ENCODE data around the gene CNOT6. TPM values are rescaled to one million over a fixed set of nuclear protein-coding genes. Genes with fewer than 3 reads are reported as not detected.
"Not testable (repeated sequence)": the region's sequence is repeated elsewhere in the genome, so short reads cannot be mapped to it uniquely, and the experiment has no call there.

The CNOT6 gene
- total and polyA plus RNA-seq, 3 experiments from 2014 or later: 11.4 to 39.9 (median 36.0) TPM

DNA sequence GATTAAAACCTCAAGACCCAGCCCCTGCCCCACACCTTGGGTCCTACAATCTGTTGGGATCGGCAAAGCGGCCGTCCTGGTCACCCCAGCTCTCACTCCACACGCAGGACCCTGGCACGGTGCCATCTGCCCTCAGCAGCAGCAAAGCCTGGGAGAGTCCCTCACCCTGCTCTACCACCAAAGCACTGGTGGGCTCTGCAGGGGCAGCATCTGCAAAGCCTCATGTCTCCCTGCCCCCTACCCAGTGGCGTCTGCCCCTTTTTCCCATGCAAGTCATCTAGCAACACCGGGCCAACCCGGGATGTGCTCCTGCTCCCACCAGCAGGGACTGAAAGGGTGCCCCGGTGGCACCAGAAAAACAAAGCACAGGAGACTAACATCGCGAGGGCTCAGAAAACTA, 19.6 kb upstream of the CNOT6 start:
- ChIA-PET POLR2A (no interaction called here), CTCF (no interaction called here)
- H3K27me3 Mint-ChIP-seq: peaks cover 2 to 9% of the 10 kb centered on the region in 2 donors
- DNase-seq: no peak
- H3K27me3 ChIP-seq (ENCODE audit: insufficient read depth, low read length, poor library complexity, severe bottlenecking): no peaks in the 10 kb centered on the region
- no peak overlapping the region for H3K4me3 ChIP-seq (ENCODE audit: low read length)
- no peak overlapping the region for H3K27ac ChIP-seq (ENCODE audit: low read depth, low read length)
- H3K4me1 ChIP-seq (ENCODE audit: insufficient read depth, low read length): no peaks in the 10 kb centered on the region
- no peak overlapping the region for H3K27ac Mint-ChIP-seq
- no peak overlapping the region for H3K4me3 Mint-ChIP-seq
- H3K36me3 Mint-ChIP-seq: peaks cover 0 to 1% (median 0%) of the 10 kb centered on the region in 3 donors
- H3K9me3 Mint-ChIP-seq: no peaks in the 10 kb centered on the region
- H3K36me3 ChIP-seq (ENCODE audit: insufficient read depth, low read length): no peaks in the 10 kb centered on the region
- H3K4me1 Mint-ChIP-seq: peaks cover 0 to 6% (median 2%) of the 10 kb centered on the region in 3 donors
- H3K9me3 ChIP-seq (ENCODE audit: low read length): no peaks in the 10 kb centered on the region

DNA sequence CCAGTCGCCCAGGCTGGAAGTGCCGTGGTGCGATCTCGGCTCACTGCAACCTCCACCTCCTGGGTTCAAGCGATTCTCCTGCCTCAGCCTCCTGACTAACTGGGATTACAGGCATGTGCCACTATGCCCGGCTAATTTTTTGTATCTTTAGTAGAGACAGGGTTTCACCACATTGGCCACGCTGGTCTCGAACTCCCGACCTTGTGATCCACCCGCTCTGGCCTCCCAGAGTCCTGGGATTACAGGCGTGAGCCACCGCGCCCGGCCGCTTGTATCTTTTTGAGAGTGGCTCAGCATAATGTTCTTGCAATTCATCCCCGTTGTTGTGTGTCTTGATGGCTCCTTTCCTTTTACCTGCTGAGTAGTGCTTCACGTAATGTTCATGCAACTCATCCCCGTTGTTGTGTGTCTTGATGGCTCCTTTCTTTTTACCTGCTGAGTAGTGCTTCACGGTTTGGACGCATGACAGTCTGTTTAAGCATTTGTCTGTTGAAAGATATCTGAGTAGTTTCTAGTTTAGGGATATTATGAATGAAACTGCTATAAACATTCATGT, 18.1 kb upstream of the CNOT6 start:
- H3K36me3 Mint-ChIP-seq; H3K27ac ChIP-seq (ENCODE audit: low read depth, low read length); CTCF ChIA-PET; H3K27me3 Mint-ChIP-seq; POLR2A ChIA-PET; H3K27me3 ChIP-seq (ENCODE audit: insufficient read depth, low read length, poor library complexity, severe bottlenecking); H3K9me3 Mint-ChIP-seq; H3K27ac Mint-ChIP-seq; DNase-seq; H3K9me3 ChIP-seq (ENCODE audit: low read length); H3K4me3 Mint-ChIP-seq; H3K4me3 ChIP-seq (ENCODE audit: low read length); H3K4me1 Mint-ChIP-seq; H3K36me3 ChIP-seq (ENCODE audit: insufficient read depth, low read length); H3K4me1 ChIP-seq (ENCODE audit: insufficient read depth, low read length): not testable (repeated sequence)

DNA sequence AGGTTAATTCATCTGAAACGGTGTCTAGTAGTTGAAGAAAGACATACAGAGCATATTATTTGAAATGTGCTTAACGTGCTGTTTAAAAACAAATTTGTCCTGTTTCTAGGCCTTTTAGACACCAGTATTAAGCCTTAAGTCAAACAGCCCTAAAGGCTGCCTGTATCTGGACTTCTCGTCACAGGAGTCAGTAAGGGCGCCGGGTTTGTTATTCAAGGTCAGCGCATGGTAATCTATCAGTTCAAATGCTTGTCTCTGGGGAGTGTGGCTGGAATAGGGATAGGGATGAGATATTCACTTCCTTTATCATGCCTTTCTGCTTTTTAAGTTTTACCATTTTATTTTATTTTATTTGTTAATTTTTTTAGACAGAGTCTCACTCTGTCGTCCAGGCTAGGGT, 9.4 kb upstream of the CNOT6 start:
- no peaks in the 10 kb centered on the region for H3K36me3 Mint-ChIP-seq
- no peaks in the 10 kb centered on the region for H3K4me1 Mint-ChIP-seq
- H3K27me3 Mint-ChIP-seq: peaks cover 3 to 6% of the 10 kb centered on the region in 2 donors
- POLR2A ChIA-PET: interaction anchor here (0.7 kb wide), 1 partner anchor 106 kb away, joined by 3 read pairs; no protein-coding TSS in a partner anchor
- H3K27ac ChIP-seq (ENCODE audit: low read depth, low read length): no peak overlapping the region
- no peaks in the 10 kb centered on the region for H3K4me1 ChIP-seq (ENCODE audit: insufficient read depth, low read length)
- no peaks in the 10 kb centered on the region for H3K9me3 Mint-ChIP-seq
- no peaks in the 10 kb centered on the region for H3K27me3 ChIP-seq (ENCODE audit: insufficient read depth, low read length, poor library complexity, severe bottlenecking)
- H3K9me3 ChIP-seq (ENCODE audit: low read length): no peaks in the 10 kb centered on the region
- H3K36me3 ChIP-seq (ENCODE audit: insufficient read depth, low read length): no peaks in the 10 kb centered on the region
- no peak overlapping the region for H3K27ac Mint-ChIP-seq
- no peak overlapping the region for H3K4me3 ChIP-seq (ENCODE audit: low read length)
- no peak for DNase-seq
- CTCF ChIA-PET: no interaction called here
- no peak overlapping the region for H3K4me3 Mint-ChIP-seq

DNA sequence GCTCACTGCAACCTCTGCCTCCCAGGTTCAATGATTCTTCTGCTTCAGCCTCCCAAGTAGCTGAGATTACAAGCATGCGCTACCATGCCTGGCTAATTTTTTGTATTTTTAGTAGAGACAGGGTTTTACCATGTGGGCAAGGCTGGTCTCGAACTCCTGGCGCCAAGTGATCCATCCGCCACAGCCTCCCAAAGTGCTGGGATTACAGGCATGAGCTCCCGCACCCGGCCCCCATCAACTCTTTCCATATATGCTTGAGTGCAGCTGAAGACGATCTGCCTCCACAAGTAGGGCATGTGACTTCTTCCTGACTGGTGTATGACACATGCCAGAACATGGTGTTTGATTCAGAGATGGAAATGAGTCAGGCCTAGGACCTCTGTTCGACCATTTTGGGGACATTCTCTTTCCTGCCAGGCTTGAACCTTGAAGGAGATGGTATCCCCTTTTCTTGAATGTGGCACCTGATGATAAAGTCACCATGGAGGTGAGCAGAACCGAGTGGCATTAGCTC, 7.5 kb upstream of the CNOT6 start:
- H3K36me3 Mint-ChIP-seq: no peaks in the 10 kb centered on the region
- no peaks in the 10 kb centered on the region for H3K4me1 Mint-ChIP-seq

DNA sequence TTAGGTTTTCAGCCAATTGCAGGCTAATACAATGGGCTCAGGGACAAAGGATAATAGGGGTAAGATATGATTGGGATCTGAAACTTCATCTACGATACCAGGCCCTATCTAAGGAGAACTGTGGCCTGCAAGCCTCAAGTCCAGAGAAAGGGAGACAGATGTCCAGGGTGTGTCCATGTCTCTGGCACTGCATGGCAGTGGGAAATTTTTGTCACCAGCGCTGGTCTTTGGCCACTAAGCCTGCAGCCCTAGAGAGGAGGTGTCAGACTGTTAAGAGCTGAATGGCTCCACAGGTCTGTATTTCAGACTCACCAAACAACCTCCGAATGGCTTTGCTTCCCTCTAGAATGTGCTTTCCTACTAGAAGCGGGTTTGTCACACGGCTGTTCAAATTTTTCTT, 6.6 kb upstream of the CNOT6 start:
- DNase-seq: no peak
- H3K9me3 ChIP-seq (ENCODE audit: low read length): no peaks in the 10 kb centered on the region
- no peak overlapping the region for H3K4me3 ChIP-seq (ENCODE audit: low read length)
- ChIA-PET POLR2A (no interaction called here), CTCF (no interaction called here)
- H3K27ac Mint-ChIP-seq: peak overlapping the region in 1 of 8 donors; percentile 66
- no peak overlapping the region for H3K4me3 Mint-ChIP-seq
- H3K9me3 Mint-ChIP-seq: no peaks in the 10 kb centered on the region
- H3K27me3 ChIP-seq (ENCODE audit: insufficient read depth, low read length, poor library complexity, severe bottlenecking): no peaks in the 10 kb centered on the region
- H3K4me1 ChIP-seq (ENCODE audit: insufficient read depth, low read length): no peaks in the 10 kb centered on the region
- peaks cover 0 to 3% of the 10 kb centered on the region in 2 donors for H3K27me3 Mint-ChIP-seq
- no peaks in the 10 kb centered on the region for H3K36me3 Mint-ChIP-seq
- H3K27ac ChIP-seq (ENCODE audit: low read depth, low read length): no peak overlapping the region
- no peaks in the 10 kb centered on the region for H3K36me3 ChIP-seq (ENCODE audit: insufficient read depth, low read length)
- H3K4me1 Mint-ChIP-seq: no peaks in the 10 kb centered on the region

More for the DNA sequence above, 7.5 kb upstream of the CNOT6 start:
- no peaks in the 10 kb centered on the region for H3K36me3 ChIP-seq (ENCODE audit: insufficient read depth, low read length)
- CTCF ChIA-PET: no interaction called here
- Mint-ChIP-seq H3K4me3 (no peak overlapping the region), H3K9me3 (no peaks in the 10 kb centered on the region), H3K27ac (peak overlapping the region in 1 of 8 donors; percentile 75), H3K27me3 (peaks cover 0 to 3% of the 10 kb centered on the region in 2 donors)
- no peak for DNase-seq
- no peak overlapping the region for H3K4me3 ChIP-seq (ENCODE audit: low read length)
- no peak overlapping the region for H3K27ac ChIP-seq (ENCODE audit: low read depth, low read length)
- POLR2A ChIA-PET: no interaction called here
- H3K4me1 ChIP-seq (ENCODE audit: insufficient read depth, low read length): no peaks in the 10 kb centered on the region
- H3K27me3 ChIP-seq (ENCODE audit: insufficient read depth, low read length, poor library complexity, severe bottlenecking): no peaks in the 10 kb centered on the region
- H3K9me3 ChIP-seq (ENCODE audit: low read length): no peaks in the 10 kb centered on the region

DNA sequence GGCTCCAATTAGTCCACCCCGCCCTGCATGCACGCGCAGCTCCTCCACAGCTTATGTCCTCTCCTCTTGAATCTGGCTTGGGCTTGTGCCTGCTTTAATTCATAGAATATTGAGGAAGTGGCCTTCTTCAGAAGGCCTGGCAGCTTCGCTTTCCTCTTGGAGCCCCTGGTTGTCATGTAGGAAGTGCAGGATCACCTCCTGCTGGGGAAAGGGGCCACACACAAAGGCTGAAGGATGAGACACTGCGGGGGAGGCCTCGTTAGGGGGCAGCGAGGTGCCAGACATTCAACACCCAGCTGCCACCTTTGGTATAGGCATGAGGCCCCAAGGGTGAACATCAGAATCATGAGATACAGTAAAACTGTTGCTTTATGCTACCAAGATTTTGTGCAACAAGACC, 2.7 kb upstream of the CNOT6 start:
- POLR2A ChIA-PET: no interaction called here

DNA sequence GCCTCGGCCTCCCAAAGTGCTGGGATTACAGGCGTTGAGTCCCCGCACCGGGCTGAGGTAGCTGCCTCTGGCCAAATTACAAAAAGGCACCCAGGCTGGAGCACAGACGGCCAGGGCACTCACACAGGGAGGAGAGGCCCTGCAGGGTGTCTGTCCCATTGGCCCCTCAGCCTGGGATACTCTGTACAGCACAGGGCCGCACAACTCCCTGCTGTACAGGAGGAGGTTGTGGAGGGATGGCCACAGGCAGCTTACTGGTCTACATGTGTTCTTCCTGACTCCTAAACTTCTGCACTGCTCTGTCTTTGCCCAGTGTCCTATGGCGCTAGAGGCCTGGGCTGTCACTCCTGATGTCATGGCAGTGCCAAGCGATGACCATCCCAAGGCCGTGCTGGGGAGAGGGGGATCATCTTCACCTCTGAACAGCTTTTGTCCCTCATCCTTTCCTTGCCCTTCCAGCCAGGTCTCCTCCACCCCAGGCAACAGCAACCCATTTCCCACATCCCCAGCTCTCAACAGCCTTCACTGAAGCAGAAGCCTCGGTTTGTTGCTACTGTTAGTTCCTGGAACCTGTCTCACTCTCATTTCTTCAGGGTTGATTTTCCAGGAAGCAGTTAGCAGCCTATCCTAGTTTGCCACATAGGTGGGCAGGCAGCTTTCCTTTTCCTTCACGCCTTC, 1.8 kb upstream of the CNOT6 start:
- no peaks in the 10 kb centered on the region for H3K9me3 ChIP-seq (ENCODE audit: low read length)
- Mint-ChIP-seq H3K9me3 (no peaks in the 10 kb centered on the region), H3K27me3 (peaks cover 0 to 3% of the 10 kb centered on the region in 2 donors), H3K27ac (peak overlapping the region in 1 of 8 donors; percentile 4), H3K36me3 (peaks cover 0 to 15% (median 0%) of the 10 kb centered on the region in 3 donors), H3K4me1 (peaks cover 22 to 36% (median 27%) of the 10 kb centered on the region in 3 donors), H3K4me3 (peak overlapping the region in 6 of 7 donors; percentile 11 to 68 (median 50))
- peaks cover 27% of the 10 kb centered on the region for H3K4me1 ChIP-seq (ENCODE audit: insufficient read depth, low read length)
- no peak overlapping the region for H3K27ac ChIP-seq (ENCODE audit: low read depth, low read length)
- no peak overlapping the region for H3K4me3 ChIP-seq (ENCODE audit: low read length)
- no peak for DNase-seq
- CTCF ChIA-PET: no interaction called here
- H3K27me3 ChIP-seq (ENCODE audit: insufficient read depth, low read length, poor library complexity, severe bottlenecking): no peaks in the 10 kb centered on the region
- H3K36me3 ChIP-seq (ENCODE audit: insufficient read depth, low read length): no peaks in the 10 kb centered on the region
- POLR2A ChIA-PET: no interaction called here

More for the DNA sequence above, 2.7 kb upstream of the CNOT6 start:
- H3K4me1 ChIP-seq (ENCODE audit: insufficient read depth, low read length): peaks cover 22% of the 10 kb centered on the region
- DNase-seq: no peak
- no peak overlapping the region for H3K4me3 ChIP-seq (ENCODE audit: low read length)
- peaks cover 0 to 15% (median 0%) of the 10 kb centered on the region in 3 donors for H3K36me3 Mint-ChIP-seq
- H3K36me3 ChIP-seq (ENCODE audit: insufficient read depth, low read length): no peaks in the 10 kb centered on the region
- no peaks in the 10 kb centered on the region for H3K27me3 ChIP-seq (ENCODE audit: insufficient read depth, low read length, poor library complexity, severe bottlenecking)
- peak overlapping the region in 2 of 7 donors; percentile 8 to 68 for H3K4me3 Mint-ChIP-seq
- H3K4me1 Mint-ChIP-seq: peaks cover 19 to 30% (median 26%) of the 10 kb centered on the region in 3 donors
- CTCF ChIA-PET: no interaction called here
- H3K9me3 Mint-ChIP-seq: no peaks in the 10 kb centered on the region
- no peak overlapping the region for H3K27ac ChIP-seq (ENCODE audit: low read depth, low read length)
- no peaks in the 10 kb centered on the region for H3K9me3 ChIP-seq (ENCODE audit: low read length)
- peaks cover 0 to 3% of the 10 kb centered on the region in 2 donors for H3K27me3 Mint-ChIP-seq
- H3K27ac Mint-ChIP-seq: peak overlapping the region in 1 of 8 donors; percentile 64

DNA sequence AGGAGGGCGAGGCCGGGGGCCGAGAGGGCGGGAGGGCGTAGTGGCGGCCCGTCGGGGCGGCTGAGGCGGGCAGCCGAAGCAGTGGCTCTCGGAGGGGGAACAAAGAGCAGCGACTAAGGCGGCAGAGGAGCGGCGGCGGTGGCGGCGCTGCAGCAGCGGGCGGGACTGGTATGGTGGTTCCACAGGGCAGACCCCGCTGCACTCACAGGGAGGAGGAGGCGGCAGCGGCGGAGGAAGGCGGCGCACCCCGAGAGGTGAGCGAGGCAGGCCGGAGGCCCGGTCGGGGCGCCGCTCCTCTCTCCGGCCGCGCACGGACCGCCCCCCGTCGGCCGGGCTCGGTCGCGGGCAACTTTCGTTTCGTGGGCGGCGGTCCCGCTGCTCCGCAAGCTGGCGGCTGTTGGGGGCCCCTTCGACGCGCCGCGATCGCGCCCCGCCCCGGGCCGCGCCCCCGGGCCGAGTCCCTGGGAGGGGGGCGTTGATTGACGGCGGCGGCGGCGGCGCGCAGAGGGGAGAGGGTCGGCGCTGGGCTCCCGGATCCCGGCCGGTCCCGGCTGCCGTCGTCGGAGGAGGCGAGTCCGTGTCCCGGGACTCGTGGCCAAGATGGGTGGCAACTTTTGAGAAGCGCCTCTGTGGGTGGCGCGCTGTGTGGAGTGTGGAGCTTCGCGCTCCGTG, 467 bp downstream of the CNOT6 start:
- Histone ChIP-seq H3K4me3 (ENCODE audit: low read length) (peak overlapping the region; percentile 68), H3K36me3 (ENCODE audit: insufficient read depth, low read length) (no peaks in the 10 kb centered on the region), H3K27me3 (ENCODE audit: insufficient read depth, low read length, poor library complexity, severe bottlenecking) (no peaks in the 10 kb centered on the region), H3K4me1 (ENCODE audit: insufficient read depth, low read length) (peaks cover 37% of the 10 kb centered on the region), H3K27ac (ENCODE audit: low read depth, low read length) (peak overlapping the region; percentile 79), H3K9me3 (ENCODE audit: low read length) (no peaks in the 10 kb centered on the region)
- Mint-ChIP-seq H3K27ac (peak overlapping the region; percentile 90 to 99 (median 94)), H3K27me3 (no peaks in the 10 kb centered on the region), H3K36me3 (peaks cover 0 to 23% (median 0%) of the 10 kb centered on the region in 3 donors), H3K4me1 (peaks cover 37 to 54% (median 43%) of the 10 kb centered on the region in 3 donors), H3K4me3 (peak overlapping the region; percentile 87 to 98 (median 91)), H3K9me3 (no peaks in the 10 kb centered on the region)
- ChIA-PET CTCF (interaction anchor here (1.0 kb wide), 1 partner anchor 81 kb away, joined by 3 read pairs; no protein-coding TSS in a partner anchor), POLR2A (interaction anchor here (1.4 kb wide), 1 partner anchor 201 kb away, joined by 4 read pairs; no protein-coding TSS in a partner anchor)
- DNase-seq: peak in 3 of 5 donors; percentile 50 to 68 (median 64)
